ENCODE data around the gene LRRC51.

GRCh38 chr11:72048766-72049460 is 31.7 kb upstream of the LRRC51 start:
- TF ChIP-seq CTCF (IDR thresholded peaks at IDR 0.05), result no peak
- no peak for TF ChIP-seq POLR2A (IDR thresholded peaks at IDR 0.05)

Data from uterus (tissue), 2 donors.